Erythroblast (primary cell): ENCODE measurements around the gene MLX.

Source experiments
- DNase-seq, 2 experiments: peaks; one replicate each; lab custom pipeline; 2025; lab: John Stamatoyannopoulos, UW
- GATA1 ChIP-seq: IDR thresholded peaks from 2 replicates; pipeline ENCODE4 v1.6.1; 2011; ENCODE audit warnings: low read depth, mild to moderate bottlenecking, control low read depth, low read length, moderate library complexity
- POLR2A ChIP-seq: IDR thresholded peaks from 2 replicates; pipeline ENCODE4 v1.6.1; 2011; ENCODE audit warnings: mild to moderate bottlenecking, low read length

MLX gene, protein sequence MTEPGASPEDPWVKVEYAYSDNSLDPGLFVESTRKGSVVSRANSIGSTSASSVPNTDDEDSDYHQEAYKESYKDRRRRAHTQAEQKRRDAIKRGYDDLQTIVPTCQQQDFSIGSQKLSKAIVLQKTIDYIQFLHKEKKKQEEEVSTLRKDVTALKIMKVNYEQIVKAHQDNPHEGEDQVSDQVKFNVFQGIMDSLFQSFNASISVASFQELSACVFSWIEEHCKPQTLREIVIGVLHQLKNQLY

DNA sequence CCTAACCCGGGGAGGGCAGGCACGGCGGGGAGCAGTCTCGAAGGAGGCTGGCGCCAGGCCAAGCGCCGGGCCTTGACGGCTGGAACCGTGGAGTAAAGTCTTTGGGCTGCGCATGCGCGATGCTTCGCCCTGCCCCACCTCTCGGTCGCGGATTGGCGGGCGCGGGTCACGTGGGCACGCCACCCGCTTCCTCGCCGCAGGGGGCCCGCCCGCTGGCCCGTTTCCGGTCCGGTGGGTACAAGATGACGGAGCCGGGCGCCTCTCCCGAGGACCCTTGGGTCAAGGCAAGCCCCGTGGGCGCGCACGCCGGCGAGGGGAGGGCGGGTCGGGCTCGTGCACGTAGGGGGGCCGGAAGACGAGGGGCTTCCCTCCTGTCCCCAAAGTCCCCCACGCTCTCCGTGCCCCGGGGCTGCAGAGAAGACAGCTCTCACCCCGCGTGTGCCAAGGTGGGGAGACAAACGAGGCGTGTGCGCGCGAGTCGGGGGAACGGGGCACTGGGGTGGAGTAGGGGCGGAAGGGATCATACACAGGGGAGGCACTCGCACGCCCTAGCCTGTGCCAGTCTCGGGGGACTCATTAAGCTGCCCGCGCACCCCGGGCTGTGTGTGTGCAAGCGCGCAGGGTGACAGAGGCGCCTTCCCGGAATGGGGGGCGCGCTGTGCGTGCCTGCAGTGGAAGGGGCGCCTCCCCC is at the start of gene MLX:
Gene MLX (plus strand): TSS at position 218 of the 691 bp plus-strand sequence. CDS start 25 bp downstream, at position 243.
- TF ChIP-seq POLR2A (peak; percentile 36), GATA1 (no peak)
- DNase-seq = peak; percentile 97 to 98

DNA sequence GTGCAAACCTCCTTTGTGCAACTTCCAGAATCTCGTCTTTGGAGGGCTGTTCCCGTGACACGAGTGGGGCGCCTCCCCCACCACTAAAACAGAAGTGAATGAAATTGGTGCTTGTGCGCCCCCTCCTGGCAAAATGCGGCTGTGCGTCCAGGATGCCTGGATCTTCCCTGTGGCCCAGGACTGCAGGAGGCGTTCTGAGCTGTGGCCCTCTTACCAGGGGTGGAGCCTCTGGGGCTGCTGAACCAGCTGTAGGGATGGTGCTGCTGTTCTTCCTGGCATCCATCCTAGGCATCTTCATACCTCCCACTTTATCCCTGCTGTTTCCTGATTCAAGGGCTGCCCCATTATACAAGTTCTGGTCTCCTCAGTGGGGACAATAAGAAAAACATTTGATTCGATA is 49.4 kb upstream of the MLX start:
- TF ChIP-seq POLR2A = no peak
- TF ChIP-seq GATA1 = no peak
- peak; percentile 84 to 92 for DNase-seq

DNA sequence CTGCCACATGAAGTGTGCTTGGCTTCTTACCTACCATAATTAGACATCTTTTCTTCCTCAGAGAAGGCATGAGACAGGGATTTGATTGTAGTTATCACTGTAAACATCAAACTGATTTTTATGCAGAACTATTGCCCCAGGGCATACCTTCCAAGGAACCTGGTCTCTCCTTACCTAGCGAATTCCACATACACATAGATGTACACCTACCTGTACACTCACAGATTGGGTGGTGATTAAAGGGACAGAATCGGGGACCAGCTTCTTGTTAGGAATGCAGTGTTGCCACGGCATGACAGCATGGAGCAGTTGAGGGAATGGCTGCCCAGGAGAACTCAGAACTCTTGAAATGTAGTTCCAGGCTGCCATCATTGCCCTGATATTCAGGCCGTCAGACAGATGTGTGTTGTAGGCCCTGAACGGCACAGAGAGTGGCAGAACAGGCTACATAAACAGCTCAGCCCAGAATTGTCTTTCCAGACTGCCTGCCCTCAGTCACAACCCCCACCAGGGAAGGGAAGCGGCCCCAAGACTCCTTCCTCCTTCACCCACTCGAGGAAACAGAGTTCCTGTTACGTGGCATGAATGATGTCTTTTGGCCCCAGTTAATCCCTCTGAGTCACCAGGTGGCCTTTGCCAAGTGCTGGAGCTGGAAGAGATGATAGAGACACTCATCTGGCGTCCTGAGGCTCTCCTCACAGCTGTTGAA is 48.7 kb upstream of the MLX start:
- DNase-seq = peak; percentile 89 to 92
- TF ChIP-seq POLR2A = no peak
- TF ChIP-seq GATA1 = no peak

DNA sequence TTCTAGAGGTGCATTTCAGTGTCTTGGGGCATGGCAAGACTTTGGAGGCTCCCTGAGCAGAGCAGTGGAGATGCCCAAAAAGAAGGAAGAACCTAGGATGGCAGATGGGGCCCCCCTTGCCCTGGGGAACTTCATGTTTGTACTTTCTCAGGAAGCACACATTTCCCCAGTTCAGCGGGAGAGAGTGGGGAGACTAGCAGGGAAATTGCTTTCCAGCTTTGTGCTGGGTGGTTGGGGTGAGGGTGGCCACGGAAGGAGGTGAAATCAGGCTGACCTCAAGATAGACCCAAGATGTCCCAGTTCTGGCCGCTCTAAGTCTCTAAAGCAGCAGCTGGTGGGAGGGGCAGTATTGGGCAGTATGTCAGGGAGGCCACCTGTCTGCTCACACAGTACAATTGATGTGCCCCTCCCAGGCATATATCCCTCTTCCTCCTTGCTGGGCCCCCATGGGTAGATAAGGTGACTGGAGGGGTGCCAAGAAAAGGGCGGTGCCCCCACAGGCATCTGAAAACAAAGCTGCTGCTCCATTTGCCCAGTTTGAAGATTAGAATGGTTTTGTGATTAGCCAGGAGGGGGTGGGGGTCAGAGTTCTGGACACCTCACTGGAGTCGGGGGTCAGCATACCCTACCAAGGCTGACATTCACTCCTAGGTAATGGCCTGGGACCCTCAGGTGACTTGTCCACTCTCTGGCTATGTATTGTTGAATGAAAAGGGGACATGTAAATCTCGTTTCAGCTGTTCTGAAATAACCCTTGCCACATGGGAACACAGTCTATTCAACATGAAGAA is 48.0 kb upstream of the MLX start:
- DNase-seq = peak; percentile 95 to 97
- TF ChIP-seq POLR2A = peak; percentile 35
- TF ChIP-seq GATA1 = peak; percentile 75

DNA sequence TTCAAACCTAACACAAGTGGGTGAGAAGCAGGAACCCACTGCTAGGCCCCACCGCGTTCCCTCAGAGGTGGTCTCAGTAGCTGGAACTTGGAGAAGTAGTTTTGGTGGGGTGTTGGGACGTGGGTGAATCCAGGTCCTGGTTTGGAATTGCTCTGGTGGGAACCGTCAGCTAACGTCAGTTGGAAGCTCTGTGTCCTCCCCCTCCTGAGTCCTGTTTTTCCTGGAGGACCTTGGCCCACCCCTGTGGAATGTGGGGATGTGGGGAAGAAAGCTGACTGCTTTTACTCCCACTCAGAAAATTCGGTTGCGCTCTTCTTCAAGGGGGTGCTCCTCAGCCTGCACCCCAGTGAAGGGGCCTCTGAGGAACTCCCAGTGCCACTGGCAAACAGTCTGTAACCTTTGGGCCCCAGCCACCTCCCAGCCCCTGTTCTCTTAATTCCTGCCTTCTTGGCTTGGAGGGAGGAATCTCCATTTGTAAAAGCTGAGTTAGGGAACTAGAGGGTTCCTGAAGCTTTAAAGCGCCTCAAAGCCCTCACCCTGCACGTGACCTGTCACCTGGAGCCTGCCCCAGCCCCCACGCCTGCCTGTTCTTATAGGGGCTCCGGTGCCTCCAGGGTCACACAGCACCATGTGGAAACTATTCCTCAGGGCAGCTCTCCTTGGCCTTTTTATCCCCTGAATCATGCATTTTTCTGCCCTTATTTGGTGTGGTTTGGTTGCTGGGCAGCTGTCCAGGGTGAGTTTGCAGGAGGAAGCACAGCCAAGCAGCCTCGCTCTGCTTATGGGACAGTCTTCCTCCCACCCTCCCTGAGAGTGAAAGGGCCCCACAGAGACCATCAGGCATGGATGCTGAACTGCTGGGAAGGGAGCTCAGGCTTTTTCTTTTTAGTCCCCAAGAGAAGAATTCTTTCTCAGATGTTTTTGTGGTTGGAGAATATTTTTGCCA is 47.1 kb upstream of the MLX start:
- no peak for TF ChIP-seq GATA1
- peak; percentile 29 for TF ChIP-seq POLR2A
- peak; percentile 78 to 82 for DNase-seq

DNA sequence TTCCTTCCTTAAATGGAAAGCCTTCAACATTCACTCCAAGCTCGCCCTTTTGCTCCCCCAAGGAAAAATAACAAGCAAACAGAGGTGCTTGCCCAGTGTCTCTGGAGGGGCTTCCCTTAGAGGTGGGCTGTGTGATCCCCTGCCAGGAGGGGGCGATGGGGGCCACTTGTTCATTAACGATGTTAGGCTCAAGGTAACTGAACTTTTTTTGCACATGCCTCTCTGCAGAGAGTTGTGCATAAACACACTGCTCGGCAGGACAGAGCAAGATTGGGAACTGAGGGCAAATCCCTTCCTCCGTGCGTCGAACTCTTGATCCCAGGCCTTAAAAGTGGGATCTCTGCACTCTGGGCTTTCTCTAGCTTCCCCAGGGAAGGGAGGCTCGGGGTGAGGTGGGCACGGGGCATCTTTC is 46.4 kb upstream of the MLX start:
- TF ChIP-seq POLR2A = no peak
- no peak for TF ChIP-seq GATA1
- peak; percentile 49 to 59 for DNase-seq

DNA sequence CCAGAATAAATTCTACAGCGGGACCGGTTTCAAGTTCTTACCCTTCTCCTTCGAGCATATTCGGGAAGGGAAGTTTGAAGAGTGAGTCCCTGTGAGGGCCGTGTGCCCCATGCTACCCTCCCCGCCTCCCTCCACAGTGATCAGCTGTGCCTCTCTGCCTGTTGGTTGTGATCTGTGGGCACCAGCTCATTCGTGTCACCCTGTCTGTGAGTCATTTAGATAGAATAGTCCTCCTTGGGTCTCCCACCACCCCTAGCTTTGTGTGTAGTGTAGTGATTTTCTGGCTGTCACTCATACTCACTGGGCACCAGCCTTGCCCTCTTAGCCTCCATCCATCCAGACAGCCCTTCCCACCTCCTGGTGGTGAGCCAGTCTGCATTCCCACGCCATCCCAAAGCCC is 45.9 kb upstream of the MLX start:
- DNase-seq = no peak
- TF ChIP-seq GATA1 = no peak

DNA sequence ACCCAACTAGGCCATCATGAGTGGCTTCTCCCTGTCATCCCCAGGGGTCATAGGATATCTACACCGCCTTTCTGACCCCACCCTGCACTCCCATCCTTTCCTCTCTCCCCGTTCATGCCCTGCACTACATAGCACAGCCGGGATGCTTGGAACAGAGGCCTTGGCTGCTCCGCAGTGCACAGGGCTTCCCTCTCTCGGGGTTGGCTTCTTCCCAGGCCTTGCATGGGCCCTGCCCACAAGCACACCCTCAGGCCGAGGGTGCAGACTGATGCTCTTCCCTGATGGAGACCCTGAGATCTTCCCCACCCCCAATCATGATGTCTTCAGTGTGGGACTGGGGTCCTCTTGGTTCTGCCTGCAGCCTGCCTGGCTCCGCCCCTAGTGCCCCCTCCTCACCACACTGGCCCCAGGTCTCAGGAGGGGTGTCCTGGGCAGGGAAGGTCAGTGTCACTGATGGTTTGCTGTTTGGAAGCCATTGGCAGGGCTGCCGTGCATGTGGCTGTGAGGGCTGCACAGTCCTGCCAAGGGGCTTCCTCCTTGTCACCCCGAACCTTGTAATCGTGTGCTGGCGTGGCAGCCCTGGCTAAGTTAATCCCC is 45.1 kb upstream of the MLX start:
- no peak for DNase-seq
- no peak for TF ChIP-seq GATA1
- no peak for TF ChIP-seq POLR2A

DNA sequence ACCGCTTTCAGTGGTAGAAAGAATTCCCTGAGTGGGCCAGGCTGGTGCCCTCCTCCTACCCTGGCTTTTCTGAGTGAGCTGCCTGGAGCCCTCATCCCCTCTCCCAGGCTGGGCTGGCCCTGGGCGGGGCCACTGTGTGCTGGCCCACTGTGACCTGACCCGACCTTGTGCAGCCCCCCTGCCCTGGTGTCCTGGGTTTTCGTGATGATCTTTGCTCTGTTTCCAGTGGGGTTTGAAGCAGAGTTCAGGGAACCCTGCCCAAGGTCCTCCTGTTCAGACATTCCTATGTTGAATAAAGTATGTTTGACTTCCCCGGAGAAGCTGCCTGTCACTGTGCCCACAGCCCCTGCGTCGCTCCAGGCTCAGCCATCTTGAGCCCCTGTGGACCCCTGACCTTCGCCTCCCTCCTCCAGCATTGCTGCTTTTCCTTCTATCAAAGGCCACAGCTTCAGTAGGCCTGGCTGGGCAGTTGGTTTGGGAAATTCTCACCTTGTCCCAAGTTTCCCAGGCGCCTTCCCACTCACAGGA is 44.6 kb upstream of the MLX start:
- DNase-seq = no peak
- TF ChIP-seq POLR2A (no peak), GATA1 (no peak)

DNA sequence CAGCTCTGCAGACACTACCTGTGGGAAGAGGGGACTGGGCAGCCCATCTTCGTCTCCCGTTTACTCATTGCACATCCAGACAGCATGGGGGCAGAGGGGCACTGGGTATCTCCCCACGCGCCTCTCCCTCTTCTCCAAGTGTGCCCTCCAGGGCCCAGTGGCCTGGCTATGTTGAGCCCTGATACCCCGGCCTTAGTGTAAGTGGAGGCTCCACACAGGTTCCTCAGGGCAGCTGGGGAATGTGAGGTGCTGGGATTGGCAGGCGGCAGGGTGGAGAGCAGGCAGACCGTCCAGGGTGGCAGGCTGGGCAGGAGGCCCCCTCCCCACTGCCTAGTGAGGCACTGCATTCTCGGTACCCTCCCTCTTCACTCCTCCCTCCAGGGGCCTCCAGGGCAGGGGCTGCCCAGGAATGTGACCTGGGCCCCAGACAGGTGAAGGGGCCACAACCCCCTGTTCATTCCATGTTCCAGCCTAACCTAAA is 44.1 kb upstream of the MLX start:
- DNase-seq = no peak
- TF ChIP-seq GATA1 (no peak), POLR2A (no peak)

DNA sequence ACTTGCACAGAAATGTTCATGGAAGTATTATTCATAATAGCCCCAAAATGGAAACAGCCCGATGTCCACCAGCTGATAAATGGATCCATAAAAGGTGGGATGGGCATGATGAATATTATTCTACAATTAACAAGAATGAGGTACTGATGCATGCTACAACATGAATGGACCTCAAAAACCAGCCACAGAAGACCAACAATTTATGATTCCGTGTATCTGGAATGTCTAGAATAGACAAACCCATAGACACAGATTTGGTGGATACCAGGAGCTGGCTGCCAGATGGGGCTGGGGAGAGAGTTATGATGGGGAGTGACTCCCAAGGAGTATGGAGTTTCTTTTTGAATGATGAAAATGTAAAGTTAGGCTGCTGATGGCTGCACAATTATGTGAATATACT is 41.7 kb upstream of the MLX start:
- no peak for DNase-seq
- TF ChIP-seq POLR2A (no peak), GATA1 (no peak)

DNA sequence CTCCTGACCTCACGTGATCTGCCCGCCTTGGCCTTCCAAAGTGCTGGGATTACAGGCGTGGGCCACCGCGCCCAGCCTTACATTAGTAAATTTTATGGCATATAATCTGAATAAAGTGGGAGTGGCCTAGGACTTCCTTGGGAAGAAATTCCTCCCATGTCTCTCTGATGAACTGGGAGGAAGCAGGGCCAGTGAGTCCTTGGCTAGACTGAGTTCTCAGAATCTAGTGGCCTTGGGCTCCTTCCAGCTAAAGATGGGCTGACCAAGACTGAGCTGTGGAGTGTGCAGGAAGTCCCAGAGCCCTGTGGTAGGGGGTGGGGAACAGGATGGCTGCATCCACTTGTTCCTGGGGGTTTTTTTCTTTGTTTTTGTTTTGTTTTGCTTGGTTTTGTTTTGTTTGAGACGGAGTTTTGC is 40.9 kb upstream of the MLX start:
- DNase-seq = no peak

More for the DNA sequence above, 40.9 kb upstream of the MLX start:
- TF ChIP-seq POLR2A = no peak
- no peak for TF ChIP-seq GATA1
